Ectodermal cell (in vitro differentiated cells): ENCODE results near the gene LMOD1.

Experiments used
- H3K27ac ChIP-seq: 2 replicates; pipeline ENCODE4 v1.7.0; 2013; ENCODE audit warnings: mild to moderate bottlenecking, low read depth, low read length; ENCODE audit not compliant: insufficient read depth, poor library complexity, severe bottlenecking
- H3K27me3 ChIP-seq: 2 replicates; pipeline ENCODE4 v1.7.0; 2013; ENCODE audit warnings: mild to moderate bottlenecking, low read length; ENCODE audit not compliant: insufficient read depth, control insufficient read depth, poor library complexity, severe bottlenecking
- H3K36me3 ChIP-seq: one replicate; pipeline ENCODE4 v1.7.0; 2013; ENCODE audit warnings: low read length; ENCODE audit not compliant: control insufficient read depth, insufficient read depth
- H3K4me1 ChIP-seq: one replicate; pipeline ENCODE4 v1.7.0; 2013; ENCODE audit warnings: low read length; ENCODE audit not compliant: control insufficient read depth, insufficient read depth
- H3K4me3 ChIP-seq: 2 replicates; pipeline ENCODE4 v1.7.0; 2013; ENCODE audit warnings: low read depth, low read length, control low read depth; ENCODE audit not compliant: insufficient read depth
- H3K9me3 ChIP-seq: 2 replicates; pipeline ENCODE4 v1.7.0; 2013; ENCODE audit warnings: mild to moderate bottlenecking, low read length, moderate library complexity; ENCODE audit not compliant: control insufficient read depth
- WGBS, 2 experiments: methylation state at CpG; one replicate each; pipeline ENCODE4 v1.1.7; 2013; ENCODE audit warnings: missing lambda C conversion rate in 2 of 2; 5-methylcytosine and 5-hydroxymethylcytosine counted together

Gene LMOD1

DNA sequence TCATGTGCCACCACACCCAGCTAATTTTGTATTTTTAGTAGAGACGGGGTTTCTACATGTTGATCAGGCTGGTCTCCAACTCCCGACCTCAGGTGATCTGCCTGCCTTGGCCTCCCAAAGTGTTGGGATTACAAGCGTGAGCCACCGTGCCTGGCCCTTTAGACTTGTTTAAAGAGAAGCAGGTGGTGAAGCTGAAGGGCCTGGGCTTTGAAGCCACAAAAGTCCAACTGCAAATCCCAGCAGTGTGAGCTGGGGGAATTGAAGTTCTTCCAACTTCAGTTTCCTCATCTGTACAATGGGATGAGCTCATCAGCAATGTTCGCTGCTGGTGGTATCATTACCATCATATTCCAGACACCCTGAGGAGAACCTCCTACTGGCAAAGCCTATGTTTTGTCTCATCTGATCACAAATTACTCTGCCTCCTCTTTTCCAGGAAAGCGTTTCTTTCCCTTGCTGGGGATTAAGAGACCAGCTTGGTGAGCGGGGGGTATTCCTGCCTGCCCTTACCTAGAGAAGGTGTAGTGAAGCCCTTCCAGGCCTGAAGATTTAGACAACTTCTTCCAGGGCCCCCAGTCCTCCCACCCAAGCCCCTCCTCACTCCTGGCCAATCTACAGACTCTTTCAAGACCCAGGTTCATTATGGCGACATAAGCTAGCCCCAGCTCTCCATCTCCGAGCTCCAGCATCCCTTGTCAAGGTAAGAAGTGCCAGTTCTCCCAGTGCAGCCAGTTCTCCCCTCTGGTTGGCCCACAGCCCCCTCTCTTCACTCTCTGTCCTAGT lies 60.1 kb downstream of the LMOD1 start:
- Histone ChIP-seq H3K36me3 (no peaks in the 10 kb centered on the region), H3K27ac (no peak overlapping the region), H3K4me1 (peaks cover 9% of the 10 kb centered on the region), H3K27me3 (peaks cover 16% of the 10 kb centered on the region), H3K9me3 (no peaks in the 10 kb centered on the region), H3K4me3 (no peak overlapping the region)
- WGBS, 2 experiments, result 90 to 96% methylated on average over 9 of the region's 9 CpGs

- no peaks in the 10 kb centered on the region for H3K36me3 ChIP-seq
- WGBS, 2 experiments, result 93 to 94% methylated on average over 6 of the region's 6 CpGs
- no peak overlapping the region for H3K4me3 ChIP-seq
- H3K4me1 ChIP-seq, result peaks cover 9% of the 10 kb centered on the region
- H3K27me3 ChIP-seq, result peaks cover 16% of the 10 kb centered on the region
- no peak overlapping the region for H3K27ac ChIP-seq
- no peaks in the 10 kb centered on the region for H3K9me3 ChIP-seq
Measured at GRCh38 chr1:201885531-201886075, 60.7 kb downstream of the LMOD1 start.

DNA sequence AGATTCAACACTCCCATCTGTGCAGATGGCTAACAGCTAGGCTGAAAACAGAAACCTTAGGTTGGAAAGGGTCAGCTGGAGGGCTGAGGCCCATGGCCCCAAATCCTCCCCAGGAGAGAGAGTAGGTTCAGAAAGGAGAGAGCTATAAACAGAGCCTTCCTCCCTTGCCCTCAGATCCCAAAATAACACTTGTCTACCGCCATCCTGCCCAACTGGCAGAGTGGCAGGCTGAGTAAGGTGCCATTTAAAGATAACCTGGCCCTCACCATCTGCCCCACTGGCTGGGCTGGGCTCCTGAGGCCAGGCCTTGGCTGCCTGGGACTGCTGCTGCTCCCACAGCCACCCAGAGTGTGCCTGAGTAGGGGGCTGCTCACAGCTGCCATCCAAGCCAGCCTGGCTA lies 61.9 kb downstream of the LMOD1 start:
- no peaks in the 10 kb centered on the region for H3K36me3 ChIP-seq
- WGBS, 2 experiments, result 80 to 91% methylated on average over 1 of the region's 1 CpG
- H3K4me3 ChIP-seq, result no peak overlapping the region
- H3K27me3 ChIP-seq, result peaks cover 4% of the 10 kb centered on the region
- H3K9me3 ChIP-seq, result no peaks in the 10 kb centered on the region
- peaks cover 9% of the 10 kb centered on the region for H3K4me1 ChIP-seq
- H3K27ac ChIP-seq, result no peak overlapping the region

DNA sequence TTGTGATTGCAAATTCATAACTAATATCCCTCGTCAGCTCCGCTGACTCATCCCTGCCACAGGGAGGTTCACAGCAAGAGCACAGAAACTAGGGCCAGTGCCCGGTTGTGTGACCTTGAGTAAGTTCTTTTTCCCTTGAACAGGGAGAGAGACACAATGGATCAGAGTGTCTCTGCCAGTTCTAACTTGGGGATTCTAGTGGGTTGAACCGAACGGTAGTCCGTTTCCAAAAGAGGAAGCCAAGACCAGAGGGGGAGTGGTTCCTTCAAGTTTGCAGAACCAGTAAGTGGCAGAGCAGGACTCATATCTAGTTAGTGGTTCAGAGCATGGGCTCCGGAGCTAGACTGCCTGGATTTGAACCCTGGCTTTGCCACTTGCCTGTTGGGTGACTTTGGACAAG lies 62.6 kb downstream of the LMOD1 start:
- H3K4me3 ChIP-seq, result no peak overlapping the region
- WGBS, 2 experiments, result 92 to 95% methylated on average over 7 of the region's 7 CpGs
- H3K27me3 ChIP-seq, result no peaks in the 10 kb centered on the region
- no peak overlapping the region for H3K27ac ChIP-seq
- no peaks in the 10 kb centered on the region for H3K36me3 ChIP-seq
- H3K9me3 ChIP-seq, result no peaks in the 10 kb centered on the region
- H3K4me1 ChIP-seq, result peaks cover 9% of the 10 kb centered on the region

- 91 to 92% methylated on average over 3 of the region's 3 CpGs for WGBS, 2 experiments
- Histone ChIP-seq H3K9me3 (no peaks in the 10 kb centered on the region), H3K27me3 (no peaks in the 10 kb centered on the region), H3K4me1 (peaks cover 5% of the 10 kb centered on the region), H3K4me3 (no peak overlapping the region), H3K27ac (no peak overlapping the region), H3K36me3 (no peaks in the 10 kb centered on the region)
Measured at GRCh38 chr1:201883266-201883665, 63.1 kb downstream of the LMOD1 start.

DNA sequence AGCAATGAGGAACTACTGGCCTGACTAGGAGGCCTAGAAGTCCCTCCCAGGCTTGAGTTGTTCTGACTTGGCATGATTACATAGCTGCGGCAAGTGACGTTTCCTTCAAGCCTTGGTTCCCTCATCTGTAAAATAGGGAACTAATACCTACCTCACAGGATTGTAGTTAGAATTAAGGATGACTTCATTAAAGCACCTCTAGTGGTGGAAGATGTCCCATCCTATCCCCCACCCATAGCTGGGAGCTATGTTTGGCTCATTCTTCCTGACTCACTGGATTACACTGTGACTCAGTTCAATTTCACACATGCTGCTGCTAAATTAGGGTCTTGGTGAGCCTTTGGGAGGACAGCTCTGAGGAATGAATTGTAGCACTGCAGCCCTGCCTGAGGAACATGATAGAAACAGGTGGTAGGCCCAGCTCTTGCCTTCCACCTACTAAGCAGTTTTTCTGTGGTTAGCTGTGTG lies 63.6 kb downstream of the LMOD1 start:
- Histone ChIP-seq H3K4me1 (no peaks in the 10 kb centered on the region), H3K27me3 (no peaks in the 10 kb centered on the region), H3K9me3 (no peaks in the 10 kb centered on the region), H3K36me3 (no peaks in the 10 kb centered on the region), H3K4me3 (no peak overlapping the region), H3K27ac (no peak overlapping the region)
- WGBS, 2 experiments, result 83 to 89% methylated on average over 2 of the region's 2 CpGs

DNA sequence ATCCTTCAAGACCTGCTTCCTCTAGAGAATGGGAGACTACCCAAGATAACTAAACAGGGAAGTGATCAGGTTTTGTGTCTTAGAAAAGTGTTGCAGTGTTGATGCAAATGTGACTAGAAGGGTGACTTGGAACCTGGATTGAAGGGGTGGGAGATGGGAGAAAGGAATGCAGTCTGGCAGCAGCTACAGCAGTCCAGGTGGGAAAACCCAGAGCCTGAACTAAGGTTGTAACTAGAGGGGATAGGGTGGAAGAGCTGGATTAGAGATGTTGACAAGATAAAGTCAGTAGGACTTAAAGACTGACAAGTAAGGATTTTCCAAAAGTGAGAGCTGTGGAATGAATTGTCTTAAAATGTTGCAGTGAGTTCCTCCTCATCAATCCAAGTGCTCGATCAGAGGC lies 64.7 kb downstream of the LMOD1 start:
- H3K9me3 ChIP-seq, result no peaks in the 10 kb centered on the region
- WGBS, 2 experiments, result 87 to 90% methylated on average over 1 of the region's 1 CpG
- H3K4me1 ChIP-seq, result no peaks in the 10 kb centered on the region
- peaks cover 5% of the 10 kb centered on the region for H3K36me3 ChIP-seq
- H3K27me3 ChIP-seq, result no peaks in the 10 kb centered on the region
- H3K4me3 ChIP-seq, result no peak overlapping the region
- H3K27ac ChIP-seq, result no peak overlapping the region

- Histone ChIP-seq H3K27ac (no peak overlapping the region), H3K4me1 (no peaks in the 10 kb centered on the region), H3K36me3 (peaks cover 7% of the 10 kb centered on the region), H3K27me3 (no peaks in the 10 kb centered on the region), H3K4me3 (no peak overlapping the region), H3K9me3 (no peaks in the 10 kb centered on the region)
- WGBS, 2 experiments, result 84 to 85% methylated on average over 6 of the region's 6 CpGs
Measured at GRCh38 chr1:201880928-201881571, 65.3 kb downstream of the LMOD1 start.

- no peaks in the 10 kb centered on the region for H3K4me1 ChIP-seq
- no peak overlapping the region for H3K4me3 ChIP-seq
- 79 to 86% methylated on average over 6 of the region's 6 CpGs for WGBS, 2 experiments
- no peaks in the 10 kb centered on the region for H3K9me3 ChIP-seq
- no peaks in the 10 kb centered on the region for H3K27me3 ChIP-seq
- no peak overlapping the region for H3K27ac ChIP-seq
- H3K36me3 ChIP-seq, result peaks cover 29% of the 10 kb centered on the region
Measured at GRCh38 chr1:201877877-201878401, 68.4 kb downstream of the LMOD1 start.

DNA sequence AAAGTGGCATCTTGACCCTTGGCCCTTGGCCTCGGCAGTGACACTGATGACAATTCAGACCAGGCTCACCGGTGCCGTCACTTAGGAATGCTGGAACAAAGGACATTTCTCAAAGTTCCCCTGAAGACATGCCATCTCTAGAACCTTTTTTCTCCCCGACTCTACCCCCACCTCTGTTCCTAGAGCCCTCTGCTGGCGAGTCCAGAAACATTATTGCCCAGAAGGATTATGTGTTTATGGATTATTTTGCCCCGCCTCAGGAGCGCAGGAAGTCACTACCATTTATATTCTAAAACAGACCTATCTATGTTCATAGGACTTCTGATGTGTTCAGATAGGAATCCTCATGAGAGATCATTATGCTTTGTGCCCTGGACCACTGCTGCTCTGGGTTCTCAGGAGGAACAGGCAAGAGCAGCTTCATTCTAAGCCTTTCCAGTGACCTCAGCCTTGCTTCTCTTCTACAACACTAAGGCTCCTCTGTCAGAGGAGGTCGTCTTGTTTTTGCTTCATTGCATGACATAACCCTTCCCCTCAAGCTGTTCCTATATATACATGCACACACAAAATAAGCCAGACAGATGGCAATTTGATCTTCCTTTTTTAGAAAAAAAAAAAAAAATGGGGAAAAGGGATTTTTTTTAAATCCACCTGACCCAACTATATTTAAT lies 70.1 kb downstream of the LMOD1 start:
- no peak overlapping the region for H3K4me3 ChIP-seq
- no peaks in the 10 kb centered on the region for H3K9me3 ChIP-seq
- H3K27me3 ChIP-seq, result no peaks in the 10 kb centered on the region
- H3K36me3 ChIP-seq, result peaks cover 46% of the 10 kb centered on the region
- H3K4me1 ChIP-seq, result no peaks in the 10 kb centered on the region
- WGBS, 2 experiments, result 92 to 93% methylated on average over 6 to 8 of the region's 8 CpGs
- no peak overlapping the region for H3K27ac ChIP-seq
